Fibroblast of the aortic adventitia (primary cell): ENCODE measurements around the gene BLID. TPM values are rescaled to one million over a fixed set of nuclear protein-coding genes. Genes with fewer than 3 reads are reported as not detected.

ENCODE experiments used
- DNase-seq: peaks from one replicate; pipeline ENCODE4 v3.0.0-alpha.2; 2010; ENCODE audit warnings: low read depth
- H3K4me3 ChIP-seq: 2 replicates; pipeline ENCODE4 v1.5.1; 2011; ENCODE audit warnings: low read depth, mild to moderate bottlenecking, control low read depth, low read length, moderate library complexity
- CTCF ChIP-seq: IDR thresholded peaks from 2 replicates; pipeline ENCODE4 v1.5.1; 2011; ENCODE audit warnings: mild to moderate bottlenecking, low read length, control low read depth, inconsistent platforms; ENCODE audit not compliant: insufficient read depth
- total RNA-seq: library from RNA; depleted of rRNA; stranded (reverse); fragments of >200 nt; gene quantifications from 2 replicates; pipeline ENCODE4 v1.2.3, GENCODE V29; 2012; ENCODE audit warnings: low replicate concordance

BLID gene
- total RNA-seq, 1 donor = 30.6 TPM

- TF ChIP-seq CTCF = no peak
- no peak overlapping the region for H3K4me3 ChIP-seq
- peak; percentile 35 for DNase-seq
These were observed 11.0 kb upstream of the BLID start for GRCh38 chr11:122127020-122127419.

- no peak for DNase-seq
- no peak for TF ChIP-seq CTCF
- no peak overlapping the region for H3K4me3 ChIP-seq
These were observed 10.1 kb upstream of the BLID start for GRCh38 chr11:122126024-122126688.

GRCh38 chr11:122123263-122123929 lies 7.4 kb upstream of the BLID start:
- no peak for DNase-seq
- TF ChIP-seq CTCF = no peak
- no peak overlapping the region for H3K4me3 ChIP-seq

- TF ChIP-seq CTCF = no peak
- DNase-seq = no peak
- H3K4me3 ChIP-seq = no peak overlapping the region
These were observed 6.2 kb upstream of the BLID start for GRCh38 chr11:122122179-122122578.

GRCh38 chr11:122120096-122120495 lies 4.1 kb upstream of the BLID start:
- no peak overlapping the region for H3K4me3 ChIP-seq
- no peak for TF ChIP-seq CTCF
- DNase-seq = no peak

- no peak overlapping the region for H3K4me3 ChIP-seq
- DNase-seq = no peak
- TF ChIP-seq CTCF = no peak
These were observed 576 bp upstream of the BLID start for GRCh38 chr11:122116591-122116990.

- DNase-seq = no peak
- no peak for TF ChIP-seq CTCF
- H3K4me3 ChIP-seq = no peak overlapping the region
These were observed 1.0 kb downstream of the BLID start for GRCh38 chr11:122114976-122115375.
